ENCODE results near the gene RXRB. TPM values are rescaled to one million over a fixed set of nuclear protein-coding genes. Genes with fewer than 3 reads are reported as not detected.

The RXRB gene
- total and polyA plus RNA-seq, 2 of the 13 experiments (the other 11 are each of a cell fraction or from before 2014, with no cell fraction given): 26.7 to 55.7 TPM

GRCh38 chr6:33204415-33205190 is 4.1 kb upstream of the RXRB start, which contains the start of gene HSD17B8 (continued):
- TF ChIP-seq PRDM15 (CRISPR knock-in tag; IDR thresholded peaks at IDR 0.05) (peak; percentile 90), PATZ1 (CRISPR knock-in tag; IDR thresholded peaks at IDR 0.05) (peak; percentile 54), ZNF317 (CRISPR knock-in tag; IDR thresholded peaks at IDR 0.05) (no peak), PCBP1 (IDR thresholded peaks at IDR 0.05; ENCODE audit: borderline replicate concordance, low read depth, low read length) (peak; percentile 84; the same call in 1 of the 2 replicates), ZMYM2 (CRISPR knock-in tag; IDR thresholded peaks at IDR 0.05) (no peak), ATF2 (CRISPR knock-in tag; IDR thresholded peaks at IDR 0.05) (peak; percentile 63; the same call in 1 of the 2 replicates), CHD4 (IDR thresholded peaks at IDR 0.05; ENCODE audit: borderline replicate concordance, low read length) (no peak), ZNF12 (CRISPR knock-in tag; IDR thresholded peaks at IDR 0.05) (no peak), ZNF652 (CRISPR knock-in tag; IDR thresholded peaks at IDR 0.05; ENCODE audit: borderline replicate concordance, low read depth) (no peak), ZNF710 (CRISPR knock-in tag; IDR thresholded peaks at IDR 0.05; ENCODE audit: borderline replicate concordance) (peak; percentile 74; the same call in 1 of the 2 replicates), KDM2A (CRISPR knock-in tag; IDR thresholded peaks at IDR 0.05; ENCODE audit: borderline replicate concordance, low read depth) (peak; percentile 100), KDM1A (CRISPR knock-in tag; IDR thresholded peaks at IDR 0.05) (no peak), NFKBIZ (CRISPR knock-in tag; IDR thresholded peaks at IDR 0.05) (no peak; the same call in 1 of the 2 replicates), ZSCAN31 (CRISPR knock-in tag; IDR thresholded peaks at IDR 0.05; ENCODE audit: low read depth) (no peak; the same call in 1 of the 2 replicates), ZNF891 (CRISPR knock-in tag; IDR thresholded peaks at IDR 0.05) (no peak; the same call in 1 of the 2 replicates), USF2 (IDR thresholded peaks at IDR 0.05; ENCODE audit: low read depth, low read length) (no peak), USF2 (CRISPR knock-in tag; IDR thresholded peaks at IDR 0.05; ENCODE audit: borderline replicate concordance) (no peak)
